ENCODE data around the gene ERBB4. TPM values are rescaled to one million over a fixed set of nuclear protein-coding genes. Genes with fewer than 3 reads are reported as not detected.

Gene ERBB4
- total RNA-seq, 4 donors from 2014 or later: 1.6 to 5.7 (median 3.5) TPM

DNA sequence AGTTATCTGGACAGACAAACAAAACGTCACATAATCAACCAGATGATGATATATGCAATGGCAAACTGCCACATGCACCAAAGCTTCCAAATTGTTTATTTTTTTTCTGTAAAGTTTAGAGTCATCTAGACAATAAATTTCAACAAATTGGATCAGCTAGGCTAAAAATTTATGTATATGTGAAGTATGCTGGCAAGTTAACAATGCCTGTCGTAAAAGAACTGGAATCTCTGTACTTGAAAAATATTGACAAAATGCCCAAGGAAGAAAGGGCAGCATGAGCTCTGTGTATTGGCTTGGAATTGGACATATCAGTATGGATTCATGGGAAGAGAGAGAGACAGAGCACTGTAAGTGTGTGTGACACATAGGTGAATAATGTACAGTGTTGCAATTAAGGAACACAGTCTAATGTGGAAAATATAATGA is 309.8 kb downstream of the ERBB4 start:
- no peaks in the 10 kb centered on the region for H3K9me3 ChIP-seq
- H3K27me3 ChIP-seq: no peaks in the 10 kb centered on the region
- ATAC-seq (no peak), DNase-seq (no peak)
- no peak overlapping the region for H3K27ac ChIP-seq
- no peaks in the 10 kb centered on the region for H3K36me3 ChIP-seq
- intact Hi-C loops (cut with DNase I; ENCODE audit: low total_unique reads): no loop called here
- peaks cover 3 to 11% of the 10 kb centered on the region in 2 donors for H3K4me1 ChIP-seq
- TF ChIP-seq, protein P1, sequence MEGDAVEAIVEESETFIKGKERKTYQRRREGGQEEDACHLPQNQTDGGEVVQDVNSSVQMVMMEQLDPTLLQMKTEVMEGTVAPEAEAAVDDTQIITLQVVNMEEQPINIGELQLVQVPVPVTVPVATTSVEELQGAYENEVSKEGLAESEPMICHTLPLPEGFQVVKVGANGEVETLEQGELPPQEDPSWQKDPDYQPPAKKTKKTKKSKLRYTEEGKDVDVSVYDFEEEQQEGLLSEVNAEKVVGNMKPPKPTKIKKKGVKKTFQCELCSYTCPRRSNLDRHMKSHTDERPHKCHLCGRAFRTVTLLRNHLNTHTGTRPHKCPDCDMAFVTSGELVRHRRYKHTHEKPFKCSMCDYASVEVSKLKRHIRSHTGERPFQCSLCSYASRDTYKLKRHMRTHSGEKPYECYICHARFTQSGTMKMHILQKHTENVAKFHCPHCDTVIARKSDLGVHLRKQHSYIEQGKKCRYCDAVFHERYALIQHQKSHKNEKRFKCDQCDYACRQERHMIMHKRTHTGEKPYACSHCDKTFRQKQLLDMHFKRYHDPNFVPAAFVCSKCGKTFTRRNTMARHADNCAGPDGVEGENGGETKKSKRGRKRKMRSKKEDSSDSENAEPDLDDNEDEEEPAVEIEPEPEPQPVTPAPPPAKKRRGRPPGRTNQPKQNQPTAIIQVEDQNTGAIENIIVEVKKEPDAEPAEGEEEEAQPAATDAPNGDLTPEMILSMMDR (IDR thresholded peaks at IDR 0.05 in 4 of 5, conservative IDR thresholded peaks at IDR 0.05 in 1 of 5): no peak
- TF ChIP-seq POLR2A (IDR thresholded peaks at IDR 0.05): no peak
- in situ Hi-C loops (cut with MboI; ENCODE audit: low sequenced_read_pairs in 4 of 4): no loop called here
- no peak overlapping the region for H3K4me3 ChIP-seq

DNA sequence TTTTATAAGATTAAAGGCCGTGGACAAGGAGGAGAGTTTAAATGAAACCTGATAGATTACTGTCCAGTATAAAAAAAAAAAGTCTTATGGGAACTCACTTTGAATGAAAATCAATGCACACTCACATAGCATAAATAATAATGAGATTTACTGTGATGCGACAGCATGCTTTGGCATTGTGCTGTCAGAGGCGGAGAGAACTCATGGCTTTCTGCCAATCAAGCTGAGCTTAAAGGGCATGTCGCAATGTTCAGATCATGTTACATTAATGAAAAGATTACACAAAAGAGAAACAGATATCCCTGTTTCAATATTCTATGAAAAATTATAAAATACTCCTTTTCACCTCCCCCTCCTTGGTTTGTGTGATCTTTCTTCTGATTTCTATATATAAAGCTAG is 310.8 kb downstream of the ERBB4 start:
- H3K27ac ChIP-seq: no peak overlapping the region
- TF ChIP-seq, protein P1 (IDR thresholded peaks at IDR 0.05 in 4 of 5, conservative IDR thresholded peaks at IDR 0.05 in 1 of 5): no peak
- TF ChIP-seq POLR2A (IDR thresholded peaks at IDR 0.05): no peak
- DNase-seq: peak in 1 of 2 donors; percentile 26
- no peaks in the 10 kb centered on the region for H3K36me3 ChIP-seq
- peak; percentile 69 to 73 for ATAC-seq
- in situ Hi-C loops (cut with MboI; ENCODE audit: low sequenced_read_pairs in 4 of 4) (no loop called here), intact Hi-C loops (cut with DNase I; ENCODE audit: low total_unique reads) (no loop called here)
- no peak overlapping the region for H3K4me3 ChIP-seq
- no peaks in the 10 kb centered on the region for H3K27me3 ChIP-seq
- H3K4me1 ChIP-seq: peaks cover 3 to 11% of the 10 kb centered on the region in 2 donors
- no peaks in the 10 kb centered on the region for H3K9me3 ChIP-seq

DNA sequence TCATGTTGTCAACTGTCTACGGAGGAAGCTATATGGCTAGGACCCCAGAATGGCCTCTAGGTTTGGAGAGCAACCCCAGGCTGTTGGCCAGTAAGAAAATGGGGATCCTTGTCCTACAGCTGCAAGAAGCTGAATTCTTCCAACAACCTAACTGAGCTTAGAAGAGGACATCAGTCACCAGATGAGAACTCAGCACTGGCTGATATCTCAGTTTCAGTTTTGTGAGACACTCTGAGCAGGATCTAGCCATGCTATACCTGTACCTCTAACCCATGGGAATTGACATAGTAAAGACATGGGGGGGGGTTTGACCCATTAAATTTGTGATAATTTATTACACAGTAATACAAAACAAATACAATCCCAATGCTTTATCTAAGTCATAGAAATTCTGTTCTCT is 312.5 kb downstream of the ERBB4 start:
- intact Hi-C loops (cut with DNase I; ENCODE audit: low total_unique reads) (no loop called here), in situ Hi-C loops (cut with MboI; ENCODE audit: low sequenced_read_pairs in 4 of 4) (no loop called here)
- DNase-seq (no peak), ATAC-seq (no peak)
- H3K4me3 ChIP-seq: no peak overlapping the region
- H3K36me3 ChIP-seq: no peaks in the 10 kb centered on the region
- H3K27me3 ChIP-seq: no peaks in the 10 kb centered on the region
- no peak overlapping the region for H3K27ac ChIP-seq
- no peak for TF ChIP-seq POLR2A (IDR thresholded peaks at IDR 0.05)
- TF ChIP-seq, protein P1 (IDR thresholded peaks at IDR 0.05 in 4 of 5, conservative IDR thresholded peaks at IDR 0.05 in 1 of 5): no peak
- no peaks in the 10 kb centered on the region for H3K9me3 ChIP-seq
- H3K4me1 ChIP-seq: peaks cover 3 to 11% of the 10 kb centered on the region in 2 donors

DNA sequence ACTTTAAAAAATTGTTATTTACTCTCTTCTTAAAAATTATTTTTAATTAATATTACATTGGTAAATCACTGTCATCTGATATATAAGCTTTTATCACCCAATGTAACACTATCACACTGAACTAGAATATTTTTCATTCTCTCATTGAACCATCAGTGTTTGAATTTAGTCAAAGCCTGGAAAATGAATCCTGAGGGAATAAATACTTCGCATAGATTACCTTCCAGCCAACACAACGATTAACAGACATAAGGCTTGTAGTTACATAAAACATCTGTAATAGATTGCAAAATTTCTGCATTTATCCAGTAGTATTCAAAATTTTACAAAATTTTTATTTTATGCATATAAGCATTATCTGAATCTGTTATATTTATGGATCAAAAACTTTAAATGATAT is 314.9 kb downstream of the ERBB4 start:
- TF ChIP-seq, protein P1 (IDR thresholded peaks at IDR 0.05 in 4 of 5, conservative IDR thresholded peaks at IDR 0.05 in 1 of 5): no peak
- TF ChIP-seq POLR2A (IDR thresholded peaks at IDR 0.05): no peak
- ATAC-seq: no peak
- no peaks in the 10 kb centered on the region for H3K36me3 ChIP-seq
- H3K4me3 ChIP-seq: no peak overlapping the region
- intact Hi-C loops (cut with DNase I; ENCODE audit: low total_unique reads) (no loop called here), in situ Hi-C loops (cut with MboI; ENCODE audit: low sequenced_read_pairs in 4 of 4) (no loop called here)
- H3K27ac ChIP-seq: no peak overlapping the region
- H3K9me3 ChIP-seq: no peaks in the 10 kb centered on the region
- peaks cover 3 to 11% of the 10 kb centered on the region in 2 donors for H3K4me1 ChIP-seq
- DNase-seq: no peak
- H3K27me3 ChIP-seq: no peaks in the 10 kb centered on the region

DNA sequence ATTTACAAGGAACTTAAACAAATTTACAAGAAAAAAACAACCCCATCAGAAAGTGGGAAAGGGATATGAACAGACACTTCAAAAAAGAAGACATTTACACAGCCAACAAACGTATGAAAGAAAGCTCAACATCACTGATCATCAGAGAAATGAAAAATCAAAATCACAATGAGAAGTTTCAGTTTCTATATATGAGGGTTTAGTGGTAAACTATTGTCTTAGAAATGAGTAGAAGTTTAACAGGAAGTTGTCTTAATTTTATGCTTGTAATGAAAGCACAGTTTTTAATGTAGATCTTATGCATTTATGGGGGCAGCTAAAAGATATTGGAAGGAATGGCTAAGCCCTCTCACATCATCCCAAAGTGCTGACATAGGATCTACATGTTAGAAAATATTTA is 325.4 kb downstream of the ERBB4 start:
- in situ Hi-C loops (cut with MboI; ENCODE audit: low sequenced_read_pairs in 4 of 4) (no loop called here), intact Hi-C loops (cut with DNase I; ENCODE audit: low total_unique reads) (no loop called here)
- DNase-seq (no peak), ATAC-seq (no peak)
- H3K4me1 ChIP-seq: no peaks in the 10 kb centered on the region
- TF ChIP-seq, protein P1 (IDR thresholded peaks at IDR 0.05 in 4 of 5, conservative IDR thresholded peaks at IDR 0.05 in 1 of 5): no peak
- no peaks in the 10 kb centered on the region for H3K27me3 ChIP-seq
- no peak overlapping the region for H3K27ac ChIP-seq
- H3K4me3 ChIP-seq: no peak overlapping the region
- H3K9me3 ChIP-seq: no peaks in the 10 kb centered on the region
- no peaks in the 10 kb centered on the region for H3K36me3 ChIP-seq

Data from gastrocnemius medialis (tissue), 4 donors.